NCI-H1930 (cell line): ENCODE results near the gene KIAA1614.
"Not testable (repeated sequence)": the region's sequence is repeated elsewhere in the genome, so short reads cannot be mapped to it uniquely, and the experiment has no call there.

Experiments used
- DNase-seq, 2 experiments: peaks; one replicate each; lab custom pipeline; 2025; lab: John Stamatoyannopoulos, UW

Gene KIAA1614

DNA sequence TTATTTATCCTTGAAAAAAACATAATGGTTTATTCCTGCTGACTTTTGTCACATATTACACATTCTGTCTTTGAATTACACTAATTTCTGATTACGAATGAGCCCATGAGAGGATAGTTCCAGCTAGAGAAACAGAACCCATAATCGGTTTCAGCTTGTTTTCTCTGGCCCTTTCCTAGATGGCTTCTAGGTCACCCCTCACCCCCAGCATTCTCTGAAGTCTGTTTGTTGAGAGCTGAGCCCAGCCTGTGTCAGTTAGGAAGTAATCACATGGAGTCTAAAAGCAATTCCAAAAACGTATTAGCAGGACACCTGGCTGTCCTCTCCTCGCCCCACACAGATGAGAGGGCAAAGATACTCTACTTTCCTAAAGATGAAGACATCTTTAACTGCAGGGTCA lies 48.9 kb downstream of the KIAA1614 start:
- no peak for DNase-seq

DNA sequence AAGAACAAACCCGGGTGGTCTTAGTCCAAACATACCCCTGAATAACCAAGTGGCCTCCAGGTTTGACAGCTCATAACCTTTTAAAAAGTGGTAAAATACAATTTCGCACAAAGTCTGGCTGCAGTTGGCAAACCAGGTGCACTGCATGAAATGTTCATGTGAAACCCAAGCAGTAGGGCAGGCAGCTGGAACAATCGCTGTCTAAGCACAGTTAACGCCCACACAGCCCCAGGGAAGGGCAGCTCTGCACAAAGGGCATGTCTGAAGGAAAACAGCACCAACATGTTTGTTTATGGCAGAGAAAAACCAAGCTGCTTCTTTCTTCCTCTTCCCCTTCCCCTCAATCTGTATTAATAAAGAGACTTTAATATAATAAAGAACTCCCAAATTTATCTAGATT lies 49.5 kb downstream of the KIAA1614 start:
- DNase-seq = no peak

DNA sequence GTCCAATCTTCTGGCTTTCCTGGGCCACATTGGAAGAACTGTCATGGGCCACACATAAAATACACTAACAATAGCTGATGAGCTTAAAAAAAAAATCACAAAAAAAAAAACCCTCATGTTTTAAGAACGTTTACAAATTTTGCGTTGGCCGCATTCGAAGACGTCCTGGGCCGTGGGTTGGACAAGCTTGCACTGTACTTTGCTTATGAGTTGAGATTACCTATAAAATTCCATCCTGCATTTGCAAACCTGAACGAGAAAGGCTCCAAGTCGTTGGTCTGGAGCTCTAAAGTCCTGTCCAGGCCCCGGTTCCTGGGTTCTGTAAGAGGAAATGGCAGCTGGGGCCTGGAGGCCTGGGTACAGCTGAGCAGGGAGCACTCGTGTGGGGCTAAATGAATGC lies 51.4 kb downstream of the KIAA1614 start:
- DNase-seq = no peak

DNA sequence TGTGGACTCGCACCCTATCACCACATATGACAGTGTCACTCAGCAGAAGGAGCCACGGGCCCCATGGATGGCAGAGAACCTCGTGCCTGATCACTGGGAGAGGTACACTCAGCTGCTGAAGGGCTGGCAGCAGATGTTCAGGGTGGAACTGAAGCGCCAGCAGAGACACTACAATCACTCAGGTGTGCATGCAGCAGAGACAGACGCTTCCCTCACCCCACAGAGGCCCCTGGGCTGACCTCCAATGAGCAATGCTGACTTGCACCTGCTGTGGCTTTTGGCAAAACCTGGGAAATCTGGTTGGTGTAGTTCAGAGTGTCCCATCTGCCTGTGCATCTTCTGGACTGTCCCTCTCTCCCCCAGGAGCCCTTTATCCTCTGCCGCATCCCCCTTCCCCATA lies 51.9 kb downstream of the KIAA1614 start:
- DNase-seq = no peak

DNA sequence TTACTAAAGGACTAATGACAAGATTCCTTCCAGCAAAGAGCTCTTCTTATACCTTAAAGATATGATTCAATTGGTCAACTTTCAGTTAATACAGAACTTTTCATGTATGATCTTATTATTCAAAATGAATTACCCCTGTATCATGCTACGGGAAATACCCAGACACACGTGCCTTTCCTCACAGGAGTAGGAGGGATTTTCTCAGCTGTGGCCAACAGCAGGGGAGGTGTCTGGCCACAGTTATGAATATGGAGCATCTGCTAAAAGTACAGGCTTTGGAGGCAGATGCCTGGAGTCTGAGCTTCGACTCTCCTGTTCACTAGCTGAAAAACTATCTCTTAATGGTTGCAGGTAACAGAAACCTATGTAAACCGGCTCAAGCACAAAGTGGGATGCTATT lies 53.6 kb downstream of the KIAA1614 start:
- DNase-seq = no peak

DNA sequence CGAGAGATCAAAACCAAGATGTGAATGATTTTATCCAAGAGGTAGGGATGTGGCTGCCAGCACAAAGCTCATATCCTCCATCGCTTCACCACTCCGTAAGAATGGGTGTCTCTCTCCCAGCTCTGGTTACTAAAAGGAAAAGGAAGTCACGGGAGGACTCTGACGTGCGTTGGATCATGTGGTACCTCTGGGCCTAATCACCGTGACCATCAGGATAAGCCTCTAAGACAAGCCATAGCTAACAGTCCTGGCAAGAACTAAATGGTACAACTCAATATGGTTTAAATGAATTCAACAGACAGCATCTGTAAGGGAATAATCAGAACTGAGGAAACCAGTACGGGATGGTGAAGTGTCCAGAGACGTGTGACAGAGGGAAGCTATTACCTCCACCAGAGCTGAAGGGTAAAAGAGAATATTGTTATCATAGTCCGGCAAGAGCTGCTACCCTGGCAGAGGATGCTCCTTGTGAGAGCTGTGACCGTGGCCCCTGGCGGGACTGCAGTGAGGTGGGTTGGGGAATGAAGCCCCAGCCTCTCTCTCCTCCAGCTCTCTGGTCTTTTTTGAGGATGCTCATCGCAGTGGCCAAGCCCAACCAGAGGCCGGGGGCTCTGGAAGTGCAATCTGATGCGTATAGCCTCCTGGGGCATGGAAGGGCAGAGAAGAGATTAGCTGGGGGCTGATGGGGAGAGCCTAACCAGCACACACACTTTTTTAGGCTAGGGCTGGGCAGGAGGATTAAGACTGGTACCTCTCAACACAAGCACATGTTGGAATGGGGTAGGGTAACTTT lies 54.2 kb downstream of the KIAA1614 start:
- DNase-seq = no peak

DNA sequence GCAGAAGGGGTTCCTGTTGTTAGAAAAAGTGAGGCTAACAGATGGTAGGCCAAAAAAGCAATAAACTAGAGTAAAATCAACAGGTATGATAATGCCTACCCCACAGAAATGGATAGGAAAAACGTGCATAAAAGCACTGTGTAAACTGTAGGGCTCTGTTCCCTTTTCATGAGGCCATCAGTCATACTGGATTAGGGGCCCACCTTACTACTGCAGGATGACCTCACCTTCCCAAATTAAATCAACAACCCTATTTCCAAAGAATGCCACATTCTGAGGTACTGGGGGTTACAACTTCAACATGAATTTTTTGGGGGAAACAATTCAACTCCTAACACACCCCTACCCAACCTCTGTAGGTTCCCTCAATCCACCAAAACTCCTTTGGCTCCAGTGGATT lies 54.9 kb downstream of the KIAA1614 start:
- DNase-seq = no peak

DNA sequence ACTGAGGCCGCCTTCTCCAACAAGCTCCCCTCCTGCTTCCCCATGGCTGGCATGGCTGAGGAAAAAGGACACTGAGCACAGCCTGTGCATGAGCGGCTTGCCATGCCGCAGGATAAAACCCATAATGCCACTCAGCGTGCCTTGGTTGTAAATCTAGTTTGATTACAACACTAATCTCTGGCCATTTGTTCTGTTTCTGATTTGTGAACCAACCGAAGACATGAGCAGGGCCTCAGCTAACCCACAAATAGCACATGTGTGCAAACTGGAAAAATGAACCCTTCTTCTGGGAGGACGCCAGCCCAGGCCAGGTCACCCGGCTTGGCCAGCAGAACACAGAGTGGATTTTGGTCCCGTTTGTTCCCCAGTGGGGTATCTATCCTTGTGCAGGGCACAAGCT lies 56.1 kb downstream of the KIAA1614 start:
- DNase-seq = not testable (repeated sequence)

DNA sequence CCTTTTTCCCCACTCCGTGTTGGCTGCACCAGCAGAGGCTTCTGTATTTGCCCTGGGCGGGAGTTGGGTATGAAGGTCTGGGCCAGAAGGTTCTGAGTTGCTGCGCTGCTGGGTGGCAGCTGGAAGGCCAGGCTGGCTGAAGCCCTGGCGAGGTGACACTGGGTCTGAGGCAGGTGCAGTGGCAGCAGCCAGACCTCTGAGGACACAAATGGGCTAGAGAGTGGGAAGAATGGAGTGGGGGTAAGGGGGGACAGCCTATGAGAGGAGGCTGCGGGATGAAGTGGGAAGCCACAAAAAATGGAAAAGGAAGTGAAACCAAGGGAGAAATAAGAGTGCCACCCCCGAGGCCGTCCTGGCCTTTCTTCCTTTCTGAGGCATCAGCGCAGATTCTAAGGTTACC lies 56.7 kb downstream of the KIAA1614 start:
- DNase-seq = no peak

DNA sequence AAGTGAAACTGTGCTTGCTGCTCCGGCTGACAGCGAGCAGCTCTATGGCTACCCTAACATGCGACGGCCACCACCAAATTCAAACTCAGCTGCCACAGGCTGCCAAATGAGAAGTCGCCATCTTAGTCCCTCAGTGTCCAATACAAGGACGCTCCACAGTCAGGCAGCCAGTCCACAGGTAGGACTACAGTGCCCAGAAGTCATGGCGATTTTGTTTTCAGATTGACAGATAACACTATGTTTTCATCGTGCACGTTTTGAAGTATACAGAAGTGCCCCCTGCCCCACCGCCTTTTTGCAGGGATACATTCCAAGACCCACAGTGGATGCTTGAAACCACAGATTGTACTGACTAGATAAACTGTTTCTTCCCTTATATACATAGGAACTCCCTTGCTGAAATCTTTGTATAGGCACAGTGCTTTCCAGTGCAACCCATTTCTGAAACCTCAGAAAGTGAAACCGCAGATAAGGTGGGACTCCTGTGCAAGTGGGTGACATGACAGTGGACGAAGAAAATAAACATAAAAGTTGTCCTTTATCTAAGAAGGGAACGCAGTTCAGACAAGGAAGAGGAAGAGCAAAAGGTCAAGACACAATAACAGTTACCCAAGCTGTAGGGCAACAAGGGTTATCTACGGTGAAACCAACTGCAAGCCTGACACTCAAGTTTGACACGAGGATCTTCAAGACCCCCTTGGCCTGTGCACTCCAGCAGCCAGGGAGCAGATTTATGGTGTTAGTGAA lies 57.8 kb downstream of the KIAA1614 start:
- DNase-seq = no peak

DNA sequence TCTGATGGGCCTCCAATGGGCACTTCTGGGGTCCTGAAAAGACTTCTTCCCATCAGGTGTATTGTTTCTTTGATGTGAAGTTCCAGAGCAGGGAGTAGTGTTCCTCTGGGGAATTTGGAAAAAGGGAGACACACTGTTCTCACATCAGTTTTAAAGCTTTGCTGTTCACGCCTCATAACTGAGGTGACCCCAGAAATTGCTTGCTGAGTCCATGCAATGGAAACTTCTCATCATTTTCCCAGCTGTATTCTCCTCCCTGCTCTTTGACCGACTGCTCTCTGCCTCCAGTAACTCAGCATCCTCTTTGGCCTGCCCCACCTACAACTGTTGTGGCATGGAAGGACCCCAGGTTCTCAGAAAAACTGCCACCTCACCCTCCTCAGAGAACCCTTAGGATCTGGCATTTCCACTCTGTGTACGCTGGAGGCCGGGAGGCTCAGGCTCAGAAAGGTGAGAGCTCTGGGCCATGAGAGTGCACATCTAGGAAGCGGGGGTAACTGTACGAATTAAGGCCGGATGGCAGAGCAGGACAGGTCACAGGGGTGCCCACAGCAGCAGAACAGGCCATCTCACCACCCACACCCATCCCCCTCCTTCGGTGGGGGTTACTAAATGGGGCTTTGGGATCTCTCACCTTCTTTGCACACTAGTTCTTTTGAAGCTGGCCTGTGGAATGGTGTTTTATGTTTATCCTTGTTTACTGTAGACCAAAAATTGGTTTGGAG lies 58.7 kb downstream of the KIAA1614 start:
- DNase-seq = no peak

DNA sequence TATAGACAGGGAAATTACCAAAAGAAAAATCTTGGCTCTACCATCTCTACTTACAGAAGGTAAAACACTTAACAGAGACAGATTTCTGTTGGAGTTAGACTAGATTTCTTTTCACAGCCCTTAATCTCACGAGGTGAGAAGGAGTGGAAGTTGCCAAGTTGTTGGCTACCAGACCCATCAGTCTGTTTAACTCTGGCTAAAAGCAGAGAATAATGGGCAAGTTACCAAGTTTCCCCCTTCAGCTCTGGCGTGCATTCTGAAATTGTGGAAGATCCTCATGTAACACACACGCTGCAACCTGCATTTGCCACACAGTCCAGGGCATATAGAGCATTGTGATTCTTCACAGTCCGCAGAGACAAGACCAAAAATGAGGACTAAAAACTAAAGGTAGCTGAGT lies 60.7 kb downstream of the KIAA1614 start:
- no peak for DNase-seq

DNA sequence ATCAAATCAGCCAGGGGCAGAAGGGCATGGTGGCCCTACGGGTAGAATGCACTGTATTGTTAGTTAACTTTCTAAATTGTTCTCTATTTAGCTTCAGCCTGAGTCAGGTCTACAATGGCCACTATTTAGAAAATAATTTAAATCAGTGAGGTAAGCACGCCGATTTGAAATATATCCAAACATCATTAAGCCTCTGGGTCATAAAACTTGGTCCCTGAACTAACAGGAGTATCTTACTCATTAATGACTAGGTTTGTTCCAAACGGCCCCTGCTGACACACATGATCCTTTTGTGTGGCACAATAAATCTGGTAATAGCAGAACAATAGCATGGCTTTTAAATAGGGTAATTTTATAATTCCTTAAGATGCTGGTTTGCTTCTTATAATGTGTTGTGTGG lies 61.5 kb downstream of the KIAA1614 start:
- DNase-seq = no peak

DNA sequence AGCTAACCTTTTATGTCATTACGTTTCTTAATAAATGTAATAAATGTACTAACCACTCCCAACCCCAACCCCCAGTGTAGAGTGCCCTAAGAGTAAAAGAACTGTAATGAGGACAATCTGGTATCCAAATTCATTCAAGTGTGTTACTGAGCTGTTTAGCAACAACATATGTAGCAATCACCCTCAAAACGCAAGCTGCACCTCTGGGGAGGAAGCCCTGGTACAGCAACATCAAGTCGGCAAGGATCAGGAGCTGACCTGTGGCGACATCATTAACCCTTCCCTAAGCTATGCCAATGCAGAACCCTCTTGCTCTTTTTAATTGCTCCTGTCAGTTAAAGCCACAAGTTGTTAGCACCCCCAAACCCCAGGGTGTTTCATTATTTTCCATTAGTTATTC lies 62.9 kb downstream of the KIAA1614 start:
- DNase-seq = no peak

DNA sequence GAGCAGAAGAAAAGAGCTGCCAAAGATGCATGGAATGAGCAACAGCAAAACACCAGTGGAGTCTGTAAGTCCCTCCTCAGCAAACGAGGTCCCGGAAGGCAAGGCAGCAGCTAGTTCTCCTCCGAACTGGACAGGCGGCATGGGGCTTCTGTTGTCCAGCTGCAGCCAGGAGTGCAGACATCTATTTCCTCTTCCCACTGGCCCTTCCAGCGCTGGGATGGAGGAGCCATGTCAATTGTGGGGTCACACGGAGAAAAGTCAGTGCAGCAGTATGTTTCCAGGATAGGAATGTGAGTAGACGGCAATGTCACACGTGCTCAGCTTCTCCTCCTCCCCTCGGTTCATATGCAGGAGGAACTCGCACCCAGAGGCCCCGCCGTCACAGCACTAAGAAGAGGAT lies 63.5 kb downstream of the KIAA1614 start:
- DNase-seq = no peak

DNA sequence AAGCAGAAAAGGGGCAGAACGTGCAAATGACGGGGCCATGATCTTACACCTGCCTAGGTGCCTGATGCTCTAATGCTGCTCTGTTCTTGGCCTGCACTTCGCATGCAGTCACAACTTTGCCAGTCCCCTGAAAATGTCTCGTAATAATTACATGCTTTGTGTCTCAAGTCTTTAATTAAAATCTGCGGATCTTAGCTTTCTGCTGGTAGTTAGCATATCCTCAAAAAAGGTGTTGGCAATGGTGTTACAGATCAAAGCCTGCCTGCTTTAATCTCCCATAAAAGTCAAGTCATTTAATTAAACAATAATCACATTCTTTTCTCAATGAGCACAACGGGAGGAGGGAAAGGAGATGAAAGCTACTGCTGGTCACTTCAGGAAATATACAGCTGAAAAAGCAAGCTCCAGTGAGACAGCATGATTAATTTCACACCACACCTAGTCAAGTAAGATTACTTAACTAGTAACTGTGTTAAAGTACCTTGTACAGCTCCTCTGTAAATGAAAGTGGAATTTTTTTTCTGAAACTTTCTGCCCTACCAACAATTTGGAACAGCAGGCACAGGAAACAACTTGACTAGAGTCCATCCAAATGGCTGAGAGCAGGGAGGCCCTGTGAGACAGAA lies 64.1 kb downstream of the KIAA1614 start:
- DNase-seq = no peak

DNA sequence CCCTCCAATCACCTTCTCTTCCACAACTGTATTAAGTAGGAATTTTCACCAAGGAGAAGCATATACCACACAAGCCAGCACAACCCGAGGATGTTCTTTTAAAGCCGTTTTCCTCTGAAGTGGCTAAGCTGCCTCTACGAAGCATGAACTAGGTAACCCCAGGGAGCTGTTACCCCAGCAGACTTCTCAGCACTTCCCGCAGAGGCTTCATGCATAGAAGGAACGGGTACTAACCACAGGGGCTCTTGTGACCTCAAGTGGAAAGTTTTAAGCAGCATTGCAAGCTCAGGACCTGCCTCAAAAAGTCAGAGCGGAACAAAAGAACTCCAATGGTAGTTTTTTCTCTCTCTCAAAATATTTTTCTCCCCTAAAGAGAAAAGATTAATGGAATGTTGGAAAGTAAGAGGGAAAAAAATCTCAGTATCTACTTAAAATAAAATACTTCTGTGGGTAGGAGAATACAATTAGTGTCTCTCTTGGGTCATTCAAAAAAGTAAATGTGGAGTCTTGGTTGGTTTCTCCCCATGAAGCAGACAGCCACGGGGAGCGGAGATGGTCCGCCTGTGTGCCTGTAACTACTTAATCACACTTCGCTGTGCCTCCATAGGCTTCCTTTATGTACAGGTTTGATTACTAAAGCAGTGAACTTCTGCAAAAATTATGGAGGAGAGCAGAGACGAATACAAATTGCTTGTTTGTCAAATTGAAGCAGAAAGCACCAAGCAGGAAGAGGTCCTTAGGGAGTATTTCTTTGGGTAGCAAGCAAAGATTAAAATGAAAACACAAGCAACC lies 69.1 kb downstream of the KIAA1614 start:
- no peak for DNase-seq

DNA sequence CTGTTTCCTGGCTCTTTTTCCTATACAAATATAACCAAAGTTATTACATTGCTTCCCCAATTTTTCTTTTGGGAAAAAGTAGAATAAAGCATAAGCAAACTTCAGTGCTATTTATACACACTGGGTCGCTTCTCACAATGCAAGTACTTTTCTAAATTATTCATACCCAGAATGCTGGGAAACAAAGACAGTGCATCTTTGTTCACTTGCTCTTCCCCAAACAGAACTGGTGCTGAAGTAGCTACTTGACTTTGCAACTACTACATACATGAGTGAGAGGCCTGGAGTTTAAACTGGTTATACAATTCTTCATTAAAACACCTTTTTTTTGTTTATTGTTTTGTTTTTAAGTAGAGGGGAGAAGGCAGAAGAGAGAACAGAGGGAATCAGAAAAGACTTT lies 69.7 kb downstream of the KIAA1614 start:
- no peak for DNase-seq

DNA sequence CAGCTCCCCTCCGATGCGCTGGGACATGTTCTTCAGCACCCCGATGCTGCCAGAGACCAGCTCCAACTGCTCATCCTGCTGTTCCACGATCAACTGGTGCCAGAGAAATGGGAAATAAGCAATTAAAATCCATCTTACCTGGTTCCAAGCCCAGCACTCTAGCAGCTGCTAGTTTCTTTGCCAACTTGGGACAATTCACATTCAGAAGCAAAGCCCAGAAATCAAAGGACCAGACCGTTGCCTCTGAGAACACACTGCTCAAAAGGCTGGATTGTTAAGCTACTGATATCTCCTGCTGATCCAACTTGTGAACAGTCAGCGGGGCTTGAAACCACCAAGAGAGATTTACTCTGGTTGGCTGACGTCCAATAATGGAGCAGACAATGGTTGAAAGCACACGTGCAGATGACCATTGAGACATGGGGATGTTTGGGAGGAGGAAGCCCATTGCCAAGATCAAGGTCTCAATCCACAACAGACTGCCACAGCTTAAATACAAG lies 75.6 kb downstream of the KIAA1614 start:
- DNase-seq = peak in 1 of 2 experiments; percentile 18

DNA sequence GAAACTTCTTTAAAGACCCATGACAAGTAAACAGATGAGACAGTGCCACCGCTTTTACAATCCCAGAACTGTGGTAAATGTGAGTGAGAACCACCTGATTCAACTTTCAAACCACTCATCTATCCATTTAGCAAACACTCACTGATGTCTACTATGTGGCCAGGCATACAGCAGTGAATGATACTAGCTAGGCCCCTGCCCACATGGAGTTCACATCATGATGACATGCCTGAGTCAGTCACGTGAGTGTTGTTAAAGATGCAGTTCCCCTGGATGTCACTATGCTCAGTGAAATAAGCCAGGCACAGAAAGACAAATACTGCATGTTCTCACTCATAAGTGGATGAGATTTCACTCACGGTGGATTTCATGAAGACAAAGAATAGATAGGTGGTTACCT lies 81.6 kb downstream of the KIAA1614 start:
- no peak for DNase-seq

DNA sequence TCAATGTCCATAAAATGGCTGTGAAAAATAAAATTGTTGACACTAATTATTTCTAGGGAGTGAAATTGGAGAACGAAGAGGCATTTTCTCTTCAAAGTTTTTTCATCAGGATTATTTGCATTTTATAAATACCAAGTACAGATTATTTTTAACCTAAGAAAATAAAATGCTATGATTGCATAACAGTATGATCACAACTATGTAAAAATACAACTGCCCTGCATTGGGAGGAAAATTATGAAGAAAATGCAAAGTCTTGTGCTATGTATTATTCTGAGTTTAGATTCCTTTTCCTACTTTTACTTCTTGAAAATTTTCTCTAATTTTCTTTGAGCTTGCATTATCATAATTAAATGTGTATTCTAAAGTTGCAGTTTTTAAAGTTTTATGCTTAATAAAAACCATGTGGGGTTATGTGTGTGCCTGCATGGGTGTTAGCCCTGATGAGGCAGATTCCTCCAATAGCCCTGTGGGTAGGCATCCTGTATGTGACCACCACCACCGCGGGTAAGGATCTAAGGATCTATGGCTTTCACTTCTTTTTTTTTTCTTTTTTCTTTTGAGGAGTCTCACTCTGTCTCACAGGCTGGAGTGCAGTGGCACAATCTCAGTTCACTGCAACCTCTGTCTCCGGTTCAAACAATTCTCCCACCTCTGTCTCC lies 85.3 kb downstream of the KIAA1614 start:
- DNase-seq = no peak
